Fibroblast of lung (primary cell): ENCODE measurements around the gene PYGO2.

ENCODE experiments used
- CTCF ChIP-seq, 2 donors: IDR thresholded peaks in 1 of 2; conservative IDR thresholded peaks in 1 of 2; 1 replicate in 1 of 2; 2 replicates in 1 of 2; pipeline ENCODE4 v1.5.1; 2011 to 2012; ENCODE audit warnings: low read length in 2 of 2, control low read depth in 1 of 2, inconsistent platforms in 1 of 2, low read depth in 1 of 2, mild to moderate bottlenecking in 1 of 2
- EZH2 ChIP-seq: IDR thresholded peaks from 2 replicates; pipeline ENCODE4 v1.5.1; 2012; ENCODE audit warnings: low read length, control low read depth, mild to moderate bottlenecking; ENCODE audit errors: missing control alignments

- TF ChIP-seq CTCF (conservative IDR thresholded peaks at IDR 0.05 in 1 of 2, IDR thresholded peaks at IDR 0.05 in 1 of 2; ENCODE audit: low read depth in 1 of 2, low read length in 2 of 2) (no peak), EZH2 (no peak)
Measured at GRCh38 chr1:155003227-155003765, 41.7 kb upstream of the PYGO2 start.
